Immature natural killer cell (primary cell): ENCODE measurements around the gene IFITM10. TPM values are rescaled to one million over a fixed set of nuclear protein-coding genes. Genes with fewer than 3 reads are reported as not detected.

Experiments used
- DNase-seq, 3 donors: peaks; one replicate each; pipeline ENCODE4 v3.0.0; 2022; ENCODE audit warnings: mixed read lengths in 1 of 3
- H3K27ac Mint-ChIP-seq, 6 donors: one replicate each; pipeline ENCODE4 v1.8.0; 2020; ENCODE audit warnings: mixed read lengths in 6 of 6, mild to moderate bottlenecking in 5 of 6, inconsistent platforms in 4 of 6, moderate library complexity in 3 of 6
- H3K27me3 Mint-ChIP-seq, 3 donors: one replicate each; pipeline ENCODE4 v1.8.0; 2020 to 2021; ENCODE audit warnings: low read depth in 3 of 3, mild to moderate bottlenecking in 3 of 3, mixed read lengths in 3 of 3, moderate library complexity in 3 of 3, inconsistent platforms in 1 of 3
- H3K36me3 Mint-ChIP-seq, 3 donors: one replicate each; pipeline ENCODE4 v1.8.0; 2020; ENCODE audit warnings: mixed read lengths in 3 of 3, inconsistent platforms in 2 of 3, mild to moderate bottlenecking in 2 of 3
- H3K4me1 Mint-ChIP-seq, 2 donors: one replicate each; pipeline ENCODE4 v1.8.0; 2020; ENCODE audit warnings: inconsistent platforms in 2 of 2, mild to moderate bottlenecking in 2 of 2, mixed read lengths in 2 of 2, moderate library complexity in 1 of 2
- H3K4me3 Mint-ChIP-seq, 5 donors: one replicate each; pipeline ENCODE4 v1.8.0; 2020; ENCODE audit warnings: mild to moderate bottlenecking in 5 of 5, mixed read lengths in 5 of 5, inconsistent platforms in 3 of 5, moderate library complexity in 3 of 5
- H3K9me3 Mint-ChIP-seq, 6 donors: one replicate each; pipeline ENCODE4 v1.8.0; 2020; ENCODE audit warnings: mild to moderate bottlenecking in 6 of 6, mixed read lengths in 6 of 6, inconsistent platforms in 4 of 6, moderate library complexity in 3 of 6
- polyA plus RNA-seq, 3 donors: library from polyadenylated mRNA; unstranded; fragments of 300-500 nt; fragmentation: Illumina TruSeq; gene quantifications; one replicate each; pipeline ENCODE4 v1.2.3, GENCODE V29; 2021

Gene IFITM10
- polyA plus RNA-seq = under 1 TPM; 0.09 to 0.93 (median 0.39) TPM

DNA sequence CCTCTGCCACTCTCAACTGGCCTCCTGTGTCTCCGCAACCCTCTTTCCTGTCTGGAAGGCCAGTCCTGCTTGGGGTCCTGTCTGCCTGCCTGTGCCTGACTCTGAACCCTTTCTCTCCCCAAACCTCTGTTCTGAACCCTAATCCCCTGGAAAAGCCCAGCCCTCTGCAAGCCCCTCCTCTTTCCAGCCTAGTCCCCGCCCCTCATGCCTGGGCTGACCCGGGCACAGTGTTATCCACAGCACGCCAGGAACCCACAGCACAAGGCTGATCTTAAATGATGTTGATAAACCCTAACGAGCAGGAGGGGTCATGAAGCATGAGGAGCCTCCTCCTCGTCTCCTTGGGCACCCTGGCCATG lies at the start of gene IFITM10:
Gene IFITM10, minus strand, starts transcription at position 115 of the 359 bp plus-strand sequence. CDS start 153 bp downstream, outside the sequence.
- Mint-ChIP-seq H3K4me3 (peak within 1 kb of the TSS; percentile 55 to 74 (median 62)), H3K9me3 (no peaks in the 10 kb centered on the region), H3K27me3 (peaks cover 2 to 21% (median 13%) of the 10 kb centered on the region in 3 donors), H3K36me3 (peaks cover 0 to 9% (median 3%) of the 10 kb centered on the region in 3 donors), H3K27ac (peak within 1 kb of the TSS in 3 of 6 donors; percentile 35 to 66 (median 57)), H3K4me1 (peaks cover 49 to 62% of the 10 kb centered on the region in 2 donors)
- DNase-seq = no peak

DNA sequence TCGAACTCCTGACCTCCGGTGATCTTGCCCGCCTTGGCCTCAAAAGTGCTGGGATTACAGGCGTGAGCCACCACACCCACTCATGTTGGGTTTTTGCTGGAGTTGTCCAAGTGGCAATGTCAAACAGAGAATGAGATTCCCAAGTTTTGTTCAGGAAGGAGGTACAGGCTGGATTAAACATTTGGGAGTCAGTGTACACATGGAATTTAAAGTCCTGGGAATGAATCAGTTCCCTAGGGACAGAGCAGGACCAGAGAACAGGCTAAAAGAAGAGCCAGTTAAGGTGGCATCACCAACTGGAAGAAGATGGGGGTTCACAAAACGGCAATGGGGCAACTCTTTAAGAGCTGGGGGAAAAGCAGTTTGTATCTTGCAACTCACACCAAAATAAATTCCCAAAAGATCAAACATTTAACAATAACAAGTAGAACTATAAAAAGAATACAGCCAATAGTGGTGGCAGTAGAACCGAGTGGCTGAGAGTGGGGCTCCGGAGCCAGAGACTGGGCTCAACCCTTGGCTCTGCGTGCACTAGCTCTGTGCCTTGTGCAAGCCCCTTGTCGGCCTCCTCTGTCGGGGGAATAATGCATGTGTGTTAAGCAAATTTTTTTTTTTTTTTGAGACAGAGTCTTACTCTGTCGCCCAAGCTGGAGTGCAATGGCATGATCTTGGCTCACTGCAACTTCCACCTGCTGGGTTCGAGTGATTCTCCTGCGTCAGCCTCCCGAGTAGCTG lies 47.2 kb upstream of the IFITM10 start:
- H3K9me3 Mint-ChIP-seq = peaks cover 1 to 6% (median 3%) of the 10 kb centered on the region in 6 donors
- H3K27ac Mint-ChIP-seq = no peak overlapping the region
- peaks cover 1 to 7% (median 2%) of the 10 kb centered on the region in 3 donors for H3K36me3 Mint-ChIP-seq
- DNase-seq = no peak
- no peak overlapping the region for H3K4me3 Mint-ChIP-seq
- H3K4me1 Mint-ChIP-seq = peaks cover 4 to 7% of the 10 kb centered on the region in 2 donors
- peaks cover 3 to 16% (median 12%) of the 10 kb centered on the region in 3 donors for H3K27me3 Mint-ChIP-seq

DNA sequence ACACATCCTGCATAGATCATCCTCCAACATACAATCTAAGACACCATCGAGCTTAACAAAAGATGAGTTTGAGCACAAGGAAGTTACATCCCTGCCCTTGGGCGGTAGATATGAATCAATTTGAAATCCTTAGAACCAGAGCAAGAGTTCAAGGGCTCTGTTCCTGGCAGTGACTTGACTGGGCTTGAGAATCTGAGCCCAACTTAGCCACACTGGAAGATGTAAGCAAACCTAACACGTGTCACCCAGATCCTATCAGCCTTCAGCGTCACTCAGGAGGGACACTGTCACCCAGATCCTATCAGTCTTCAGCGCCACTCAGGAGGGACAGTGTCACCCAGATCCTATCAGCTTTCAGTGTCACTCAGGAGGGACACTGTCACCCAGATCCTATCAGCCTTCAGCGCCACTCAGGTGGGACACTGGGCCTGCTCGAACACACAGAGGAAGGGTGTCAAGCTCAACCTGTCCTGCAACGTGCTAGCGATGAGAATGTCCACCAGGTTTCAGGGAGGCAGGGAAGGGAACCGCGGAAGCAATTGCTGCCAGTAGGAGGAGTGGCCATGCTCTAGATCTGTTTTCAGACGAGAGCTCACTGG lies 46.1 kb upstream of the IFITM10 start:
- peaks cover 2 to 8% (median 4%) of the 10 kb centered on the region in 3 donors for H3K36me3 Mint-ChIP-seq
- no peak overlapping the region for H3K27ac Mint-ChIP-seq
- peaks cover 12 to 18% of the 10 kb centered on the region in 2 donors for H3K4me1 Mint-ChIP-seq
- H3K4me3 Mint-ChIP-seq = no peak overlapping the region
- no peak for DNase-seq
- peaks cover 3 to 7% (median 6%) of the 10 kb centered on the region in 6 donors for H3K9me3 Mint-ChIP-seq
- peaks cover 3 to 13% (median 12%) of the 10 kb centered on the region in 3 donors for H3K27me3 Mint-ChIP-seq

DNA sequence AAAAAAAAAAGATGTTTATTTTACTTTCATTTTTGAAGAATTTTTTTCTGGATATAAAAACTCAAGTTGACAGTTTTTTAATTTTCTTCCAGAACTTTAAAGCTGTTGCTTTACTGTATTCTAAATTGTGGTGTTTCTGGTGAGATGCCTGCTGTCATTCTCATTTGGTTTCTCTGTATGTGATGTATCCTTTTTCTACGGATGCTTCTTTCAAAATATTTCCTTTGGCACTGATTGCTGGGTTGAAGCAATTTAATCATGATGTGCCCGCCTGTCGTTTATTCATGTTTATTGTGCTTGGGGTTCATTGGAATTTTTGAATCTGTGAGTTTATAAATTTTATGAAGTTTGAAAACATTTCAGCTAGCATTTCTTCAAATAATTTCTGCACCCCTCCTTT lies 42.7 kb upstream of the IFITM10 start:
- H3K36me3 Mint-ChIP-seq = peaks cover 2 to 8% (median 4%) of the 10 kb centered on the region in 3 donors
- peak overlapping the region in 4 of 5 donors; percentile 77 to 94 (median 87) for H3K4me3 Mint-ChIP-seq
- peaks cover 3 to 7% (median 6%) of the 10 kb centered on the region in 6 donors for H3K9me3 Mint-ChIP-seq
- DNase-seq = no peak
- H3K27me3 Mint-ChIP-seq = peaks cover 5 to 8% (median 6%) of the 10 kb centered on the region in 3 donors
- peak overlapping the region in 5 of 6 donors; percentile 75 to 95 (median 93) for H3K27ac Mint-ChIP-seq
- H3K4me1 Mint-ChIP-seq = peaks cover 12 to 18% of the 10 kb centered on the region in 2 donors

DNA sequence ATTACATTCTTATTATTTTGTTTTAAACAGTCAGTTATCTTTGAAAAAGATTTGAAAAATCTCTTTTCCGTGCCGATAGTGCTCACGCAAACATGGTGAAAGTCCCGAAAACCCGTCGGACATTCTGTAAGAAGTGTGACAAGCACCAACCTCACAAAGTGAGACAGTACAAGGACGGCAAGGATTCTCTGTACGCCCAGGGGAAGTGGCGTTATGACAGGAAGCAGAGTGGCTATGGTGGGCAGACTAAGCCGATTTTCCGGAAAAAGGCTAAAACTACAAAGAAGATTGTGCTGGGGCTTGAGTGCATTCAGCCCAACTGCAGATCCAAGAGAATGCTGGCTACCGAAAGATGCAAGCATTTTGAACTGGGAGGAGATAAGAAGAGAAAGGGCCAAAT lies 42.1 kb upstream of the IFITM10 start:
- H3K9me3 Mint-ChIP-seq = peaks cover 3 to 7% (median 6%) of the 10 kb centered on the region in 6 donors
- peaks cover 12 to 18% of the 10 kb centered on the region in 2 donors for H3K4me1 Mint-ChIP-seq
- peak overlapping the region; percentile 75 to 94 (median 84) for H3K4me3 Mint-ChIP-seq
- peaks cover 2 to 8% (median 4%) of the 10 kb centered on the region in 3 donors for H3K36me3 Mint-ChIP-seq
- peak overlapping the region; percentile 75 to 95 (median 94) for H3K27ac Mint-ChIP-seq
- DNase-seq = peak; percentile 36 to 46 (median 41)
- peaks cover 4 to 8% (median 6%) of the 10 kb centered on the region in 3 donors for H3K27me3 Mint-ChIP-seq

DNA sequence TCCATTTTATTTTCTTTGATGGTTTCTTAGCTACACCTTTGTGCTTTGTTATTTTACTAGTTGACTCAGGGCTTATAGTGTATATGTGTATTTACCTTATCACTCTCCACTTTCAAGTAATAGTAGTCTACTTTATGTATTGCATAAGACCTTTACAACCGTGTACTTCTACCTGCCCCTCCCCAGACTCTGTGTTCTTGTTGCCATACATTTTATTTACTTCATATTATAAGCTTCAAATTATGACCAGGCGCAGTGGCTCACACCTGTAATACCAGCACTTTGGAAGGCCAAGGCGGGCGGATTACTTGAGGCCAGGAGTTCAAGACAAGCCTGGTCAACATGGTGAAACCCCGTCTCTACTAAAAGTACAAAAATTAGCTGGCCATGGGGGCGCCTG lies 41.5 kb upstream of the IFITM10 start:
- peaks cover 3 to 7% (median 6%) of the 10 kb centered on the region in 6 donors for H3K9me3 Mint-ChIP-seq
- H3K4me3 Mint-ChIP-seq = peak overlapping the region in 4 of 5 donors; percentile 31 to 94 (median 62)
- H3K27me3 Mint-ChIP-seq = peaks cover 1 to 7% (median 6%) of the 10 kb centered on the region in 3 donors
- peaks cover 12 to 18% of the 10 kb centered on the region in 2 donors for H3K4me1 Mint-ChIP-seq
- H3K36me3 Mint-ChIP-seq = peaks cover 2 to 8% (median 4%) of the 10 kb centered on the region in 3 donors
- H3K27ac Mint-ChIP-seq = peak overlapping the region in 4 of 6 donors; percentile 14 to 93 (median 52)
- no peak for DNase-seq

DNA sequence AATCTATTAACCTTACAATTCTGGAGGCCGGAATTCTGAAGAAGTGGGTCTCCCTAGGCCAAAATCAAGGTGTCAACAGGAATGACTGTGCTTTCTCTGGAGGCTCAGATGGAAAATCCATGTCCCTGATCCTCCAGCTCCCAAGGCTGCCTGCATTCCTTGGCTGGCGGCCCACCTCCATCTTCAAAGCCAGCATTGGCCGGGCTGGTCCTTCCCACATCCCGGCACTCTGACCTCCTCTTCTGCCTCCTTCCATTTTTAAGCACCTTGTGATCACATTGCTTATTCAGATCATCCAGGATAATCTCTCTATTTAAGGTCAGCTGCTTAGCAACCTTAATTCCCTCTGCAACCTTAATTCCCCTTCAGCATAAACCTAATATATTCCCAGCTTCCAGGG lies 36.1 kb upstream of the IFITM10 start:
- no peak overlapping the region for H3K4me3 Mint-ChIP-seq
- H3K4me1 Mint-ChIP-seq = peaks cover 12 to 18% of the 10 kb centered on the region in 2 donors
- H3K27me3 Mint-ChIP-seq = peaks cover 0 to 6% (median 0%) of the 10 kb centered on the region in 3 donors
- no peaks in the 10 kb centered on the region for H3K9me3 Mint-ChIP-seq
- no peaks in the 10 kb centered on the region for H3K36me3 Mint-ChIP-seq
- no peak for DNase-seq
- H3K27ac Mint-ChIP-seq = no peak overlapping the region

DNA sequence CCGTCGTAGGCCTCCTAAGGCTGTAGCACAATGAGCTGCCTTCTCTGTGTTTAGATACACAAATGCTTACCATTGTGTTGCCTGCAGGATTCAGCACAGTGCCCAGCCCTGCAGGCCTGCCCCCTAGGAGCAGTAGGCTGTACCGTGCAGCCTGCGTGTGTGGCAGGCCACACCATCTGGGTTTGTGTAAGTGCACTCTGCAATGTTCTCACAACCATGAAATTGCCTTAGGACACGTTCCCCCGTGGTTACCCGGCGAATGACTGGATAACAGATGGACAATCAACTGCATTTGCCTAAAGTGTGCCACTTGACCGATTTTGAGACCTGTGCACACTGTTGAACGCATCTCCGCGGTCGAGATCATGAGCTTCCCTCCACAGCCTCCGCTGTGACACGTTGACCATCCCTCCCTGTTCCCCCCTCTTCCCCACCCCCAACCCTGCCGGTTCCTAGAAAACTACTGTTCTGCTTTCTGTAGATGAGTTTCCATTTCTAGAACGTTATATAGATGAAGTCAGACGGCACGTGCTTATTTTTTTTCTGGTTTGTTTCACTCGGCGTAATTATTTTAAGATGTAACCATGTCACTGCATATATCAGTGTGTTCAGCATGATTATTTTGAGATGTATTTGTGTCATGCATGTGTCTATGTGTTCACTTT lies 35.5 kb upstream of the IFITM10 start:
- no peaks in the 10 kb centered on the region for H3K36me3 Mint-ChIP-seq
- DNase-seq = no peak
- peaks cover 0 to 3% (median 0%) of the 10 kb centered on the region in 3 donors for H3K27me3 Mint-ChIP-seq
- H3K27ac Mint-ChIP-seq = no peak overlapping the region
- H3K9me3 Mint-ChIP-seq = no peaks in the 10 kb centered on the region
- no peak overlapping the region for H3K4me3 Mint-ChIP-seq
- H3K4me1 Mint-ChIP-seq = peaks cover 18 to 23% of the 10 kb centered on the region in 2 donors

DNA sequence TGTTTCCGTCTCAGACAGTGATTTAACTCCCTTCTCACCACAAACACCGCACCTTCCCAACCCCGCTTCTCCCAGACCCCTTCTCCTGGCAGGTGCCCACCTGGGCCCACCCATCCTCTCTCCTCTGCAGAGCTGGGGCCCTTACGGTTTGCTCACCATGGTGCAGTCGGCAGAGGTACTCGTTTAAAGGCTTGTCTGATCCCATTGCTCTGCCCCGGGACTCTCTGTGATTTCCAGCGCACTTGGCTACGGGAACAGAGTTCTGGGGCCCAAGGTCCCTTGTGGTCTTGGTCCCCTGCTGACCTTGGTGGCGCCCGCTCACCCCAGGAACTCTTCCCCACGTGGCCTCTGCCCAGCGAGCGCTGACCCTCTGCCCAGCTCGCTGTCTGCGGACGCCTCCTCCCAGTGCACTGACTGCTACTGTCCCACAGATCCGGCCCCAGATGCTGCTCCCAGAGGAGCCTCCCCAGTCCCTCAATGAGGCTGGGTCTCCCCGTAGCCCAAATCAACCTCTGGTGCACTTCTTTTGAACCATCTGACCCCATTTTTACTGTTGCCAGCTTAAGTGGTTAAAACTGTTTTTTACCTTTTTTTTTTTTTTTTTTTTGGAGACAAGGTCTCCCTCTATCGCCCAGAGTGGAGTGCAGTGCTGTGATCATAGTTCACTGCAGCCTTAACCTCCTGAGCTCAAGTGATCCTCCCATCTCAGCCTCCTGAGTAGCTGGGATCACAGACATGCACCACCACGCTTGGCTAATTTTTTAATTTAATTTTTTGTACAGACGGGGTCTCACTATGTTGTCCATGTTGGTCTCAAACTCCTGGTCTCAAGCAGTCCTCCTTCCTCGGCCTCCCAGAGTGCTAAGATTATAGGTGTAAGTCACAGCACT lies 34.6 kb upstream of the IFITM10 start:
- peaks cover 27 to 32% of the 10 kb centered on the region in 2 donors for H3K4me1 Mint-ChIP-seq
- H3K36me3 Mint-ChIP-seq = no peaks in the 10 kb centered on the region
- H3K27me3 Mint-ChIP-seq = peaks cover 0 to 6% (median 0%) of the 10 kb centered on the region in 3 donors
- DNase-seq = no peak
- H3K4me3 Mint-ChIP-seq = no peak overlapping the region
- H3K9me3 Mint-ChIP-seq = no peaks in the 10 kb centered on the region
- H3K27ac Mint-ChIP-seq = no peak overlapping the region

DNA sequence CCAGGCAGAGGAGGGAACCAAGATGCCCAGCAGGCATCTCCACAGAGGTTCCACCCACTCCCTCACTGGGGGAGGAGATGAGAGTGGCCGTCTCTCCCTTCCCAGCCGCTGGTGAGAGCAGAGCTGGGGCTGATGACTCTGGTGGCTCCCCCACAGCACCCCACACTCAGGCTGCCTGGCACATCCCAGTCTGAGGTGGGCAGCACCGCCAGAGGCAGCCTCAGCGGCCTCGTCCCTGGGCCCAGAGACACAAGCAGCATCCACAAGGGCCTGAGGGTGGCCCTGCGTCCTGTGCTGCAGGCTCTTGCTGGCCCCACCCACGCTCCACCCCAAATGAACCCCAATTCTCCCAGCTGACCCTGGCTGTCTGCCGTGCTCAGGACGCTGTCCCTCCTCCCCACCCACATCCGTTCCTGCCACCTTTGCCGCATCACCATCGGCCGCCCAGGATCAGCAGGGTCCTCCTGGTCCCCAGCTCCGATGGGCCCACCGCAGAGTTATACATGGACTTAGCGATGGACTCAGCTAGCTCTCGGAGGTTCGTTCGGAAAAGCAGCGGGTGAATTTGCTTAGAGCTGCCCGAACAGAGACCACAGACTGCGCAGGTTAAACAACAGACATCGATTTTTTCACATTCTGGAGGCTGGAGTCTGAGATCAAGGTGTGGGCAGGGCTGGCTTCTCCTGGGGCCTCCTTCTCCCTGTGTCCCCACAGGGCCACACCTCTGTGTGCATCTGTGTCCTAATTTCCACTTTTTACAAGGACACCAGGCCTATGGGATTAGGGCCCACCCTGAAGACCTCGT lies 33.5 kb upstream of the IFITM10 start:
- Mint-ChIP-seq H3K4me1 (peaks cover 33 to 37% of the 10 kb centered on the region in 2 donors), H3K27ac (no peak overlapping the region), H3K27me3 (peaks cover 0 to 6% (median 2%) of the 10 kb centered on the region in 3 donors), H3K4me3 (no peak overlapping the region), H3K9me3 (no peaks in the 10 kb centered on the region), H3K36me3 (no peaks in the 10 kb centered on the region)
- no peak for DNase-seq

DNA sequence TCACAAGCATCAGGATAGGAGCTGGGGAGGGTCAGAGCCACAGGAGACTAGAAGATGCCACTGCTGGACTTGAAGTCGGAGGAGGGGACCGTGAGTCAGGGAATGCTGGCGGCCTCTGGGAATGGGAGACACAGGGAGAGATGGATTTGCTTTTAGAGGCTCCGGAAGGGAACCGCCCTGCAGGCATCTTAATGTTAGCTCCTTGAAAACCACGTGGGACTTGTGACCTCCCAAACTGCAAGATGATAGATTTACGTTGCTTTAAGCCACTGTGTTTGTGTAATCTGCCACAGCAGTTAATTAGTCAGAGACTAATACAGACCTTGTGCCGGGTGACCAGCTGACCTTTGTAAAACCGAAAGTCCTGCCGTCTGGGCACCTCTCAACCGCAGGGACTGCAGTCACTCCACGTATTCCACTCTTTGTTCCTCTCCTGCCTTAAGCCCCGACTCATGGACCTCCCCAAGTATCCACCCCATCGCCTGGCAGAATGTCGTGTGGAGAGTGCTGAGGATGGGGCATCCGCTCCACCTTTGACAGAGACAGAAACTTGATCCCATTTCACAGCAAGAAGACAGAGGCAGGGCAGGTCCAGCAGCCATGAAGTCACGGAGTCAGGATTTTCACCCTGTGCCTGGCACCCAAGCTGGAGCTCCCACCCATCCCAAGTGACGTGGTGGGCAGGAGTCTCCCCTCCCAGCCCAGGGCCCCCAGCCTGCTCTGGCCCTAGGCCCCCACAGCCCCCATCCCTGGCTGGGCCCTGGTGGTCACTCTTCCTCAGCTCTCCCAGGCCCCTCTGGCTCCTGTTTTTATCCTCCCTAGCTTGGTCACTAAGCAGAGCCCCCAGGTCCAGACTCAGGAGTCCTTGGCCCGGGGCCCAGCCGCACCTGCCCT lies 32.7 kb upstream of the IFITM10 start:
- Mint-ChIP-seq H3K27ac (peak overlapping the region in 3 of 6 donors; percentile 20 to 65 (median 59)), H3K9me3 (no peaks in the 10 kb centered on the region), H3K4me3 (no peak overlapping the region), H3K36me3 (no peaks in the 10 kb centered on the region), H3K4me1 (peaks cover 33 to 37% of the 10 kb centered on the region in 2 donors), H3K27me3 (peaks cover 0 to 6% (median 2%) of the 10 kb centered on the region in 3 donors)
- no peak for DNase-seq
